ENCODE data around the gene RAD51B.

Gene RAD51B

DNA sequence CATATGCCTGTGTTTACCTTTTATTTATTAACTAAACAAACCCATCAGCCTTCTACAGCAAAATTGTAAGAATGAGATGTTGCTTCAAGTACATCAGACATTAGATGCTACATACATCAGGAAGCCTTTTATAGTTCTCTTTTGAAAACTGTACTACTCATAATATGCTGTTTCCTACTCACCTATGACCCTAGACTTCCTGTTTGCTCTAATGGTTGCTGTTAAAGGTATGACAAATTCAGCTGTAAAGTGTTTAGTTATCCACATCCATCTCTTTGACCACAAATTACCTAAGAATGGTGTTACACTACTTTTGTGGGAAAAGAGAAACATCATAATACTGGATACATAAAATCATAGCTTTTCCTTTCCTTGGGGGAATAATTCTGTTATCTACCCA is 220.0 kb downstream of the RAD51B start:
- H3K27me3 ChIP-seq (replicated peaks; ENCODE audit: control insufficient read depth, insufficient read depth, low read length): no peaks in the 10 kb centered on the region
- TF ChIP-seq, protein P1, sequence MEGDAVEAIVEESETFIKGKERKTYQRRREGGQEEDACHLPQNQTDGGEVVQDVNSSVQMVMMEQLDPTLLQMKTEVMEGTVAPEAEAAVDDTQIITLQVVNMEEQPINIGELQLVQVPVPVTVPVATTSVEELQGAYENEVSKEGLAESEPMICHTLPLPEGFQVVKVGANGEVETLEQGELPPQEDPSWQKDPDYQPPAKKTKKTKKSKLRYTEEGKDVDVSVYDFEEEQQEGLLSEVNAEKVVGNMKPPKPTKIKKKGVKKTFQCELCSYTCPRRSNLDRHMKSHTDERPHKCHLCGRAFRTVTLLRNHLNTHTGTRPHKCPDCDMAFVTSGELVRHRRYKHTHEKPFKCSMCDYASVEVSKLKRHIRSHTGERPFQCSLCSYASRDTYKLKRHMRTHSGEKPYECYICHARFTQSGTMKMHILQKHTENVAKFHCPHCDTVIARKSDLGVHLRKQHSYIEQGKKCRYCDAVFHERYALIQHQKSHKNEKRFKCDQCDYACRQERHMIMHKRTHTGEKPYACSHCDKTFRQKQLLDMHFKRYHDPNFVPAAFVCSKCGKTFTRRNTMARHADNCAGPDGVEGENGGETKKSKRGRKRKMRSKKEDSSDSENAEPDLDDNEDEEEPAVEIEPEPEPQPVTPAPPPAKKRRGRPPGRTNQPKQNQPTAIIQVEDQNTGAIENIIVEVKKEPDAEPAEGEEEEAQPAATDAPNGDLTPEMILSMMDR (IDR thresholded peaks at IDR 0.05; ENCODE audit: insufficient read depth, low read length, poor library complexity, severe bottlenecking): no peak
- H3K4me3 ChIP-seq (replicated peaks; ENCODE audit: low read depth, low read length): no peak overlapping the region
- H3K36me3 ChIP-seq (ENCODE audit: control insufficient read depth, insufficient read depth, low read length): no peaks in the 10 kb centered on the region
- DNase-seq (ENCODE audit: extremely low read depth, insufficient read length): no peak

DNA sequence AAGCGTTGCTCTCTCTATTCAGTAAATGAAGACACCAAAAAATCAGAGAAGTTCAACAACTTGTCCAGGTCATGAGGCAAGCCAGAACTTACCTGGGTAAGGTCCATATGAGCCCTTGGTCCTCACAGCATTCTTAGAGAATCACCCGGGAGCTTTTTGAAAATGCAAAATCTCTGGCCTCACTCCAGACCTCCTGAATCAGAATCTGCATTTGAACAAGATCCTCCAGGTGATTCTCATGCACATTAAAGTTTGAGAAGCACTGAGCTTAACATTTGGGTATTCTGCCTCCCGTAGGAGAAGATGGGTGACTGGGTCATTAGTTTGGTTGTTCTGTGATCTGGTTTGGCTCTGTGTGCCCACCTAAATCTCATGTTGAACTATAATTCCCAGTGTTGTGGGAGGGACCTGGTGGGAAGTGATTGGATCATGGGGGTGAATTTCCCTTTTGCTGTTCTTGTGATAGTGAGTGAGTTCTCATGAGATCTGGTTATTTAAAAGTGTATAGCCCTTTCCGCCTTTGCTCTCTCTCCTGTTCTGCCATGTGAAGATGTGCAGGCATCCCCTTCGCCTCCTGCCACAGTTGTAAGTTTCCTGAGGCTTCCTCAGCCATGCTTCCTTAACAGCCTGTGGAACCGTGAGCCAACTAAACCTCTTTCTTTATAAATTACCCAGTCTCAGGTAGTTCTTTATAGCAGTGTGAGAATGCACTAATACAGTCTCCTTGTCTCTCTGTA is 221.2 kb downstream of the RAD51B start:
- DNase-seq (ENCODE audit: extremely low read depth, insufficient read length): no peak
- no peaks in the 10 kb centered on the region for H3K36me3 ChIP-seq (ENCODE audit: control insufficient read depth, insufficient read depth, low read length)
- H3K4me3 ChIP-seq (replicated peaks; ENCODE audit: low read depth, low read length): no peak overlapping the region
- H3K27me3 ChIP-seq (replicated peaks; ENCODE audit: control insufficient read depth, insufficient read depth, low read length): no peaks in the 10 kb centered on the region
- TF ChIP-seq, protein P1 (IDR thresholded peaks at IDR 0.05; ENCODE audit: insufficient read depth, low read length, poor library complexity, severe bottlenecking): no peak

DNA sequence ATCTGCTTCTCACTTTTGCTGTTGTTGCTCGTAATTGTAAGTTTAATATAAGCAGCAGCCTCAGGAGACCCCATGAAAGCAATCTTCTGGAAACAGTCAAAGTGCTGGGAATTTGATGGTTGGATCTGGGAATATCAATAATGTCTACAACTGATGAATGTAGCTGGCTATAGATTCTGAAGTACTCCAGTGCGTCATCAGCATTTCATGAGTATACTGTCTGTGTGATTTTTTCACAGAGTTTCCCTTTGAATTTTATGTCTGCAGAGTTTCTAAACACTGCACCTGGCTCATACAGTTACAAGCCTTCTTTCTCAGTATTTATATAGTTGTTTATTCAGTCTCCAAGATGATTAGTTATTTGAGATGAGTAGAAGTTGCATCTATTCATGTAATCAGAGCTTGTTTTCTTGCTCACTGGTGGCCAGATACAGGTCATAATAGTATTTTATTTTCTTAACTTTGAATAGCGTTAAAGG is 222.3 kb downstream of the RAD51B start:
- no peaks in the 10 kb centered on the region for H3K36me3 ChIP-seq (ENCODE audit: control insufficient read depth, insufficient read depth, low read length)
- no peak for DNase-seq (ENCODE audit: extremely low read depth, insufficient read length)
- TF ChIP-seq, protein P1 (IDR thresholded peaks at IDR 0.05; ENCODE audit: insufficient read depth, low read length, poor library complexity, severe bottlenecking): no peak
- no peak overlapping the region for H3K4me3 ChIP-seq (replicated peaks; ENCODE audit: low read depth, low read length)
- no peaks in the 10 kb centered on the region for H3K27me3 ChIP-seq (replicated peaks; ENCODE audit: control insufficient read depth, insufficient read depth, low read length)

DNA sequence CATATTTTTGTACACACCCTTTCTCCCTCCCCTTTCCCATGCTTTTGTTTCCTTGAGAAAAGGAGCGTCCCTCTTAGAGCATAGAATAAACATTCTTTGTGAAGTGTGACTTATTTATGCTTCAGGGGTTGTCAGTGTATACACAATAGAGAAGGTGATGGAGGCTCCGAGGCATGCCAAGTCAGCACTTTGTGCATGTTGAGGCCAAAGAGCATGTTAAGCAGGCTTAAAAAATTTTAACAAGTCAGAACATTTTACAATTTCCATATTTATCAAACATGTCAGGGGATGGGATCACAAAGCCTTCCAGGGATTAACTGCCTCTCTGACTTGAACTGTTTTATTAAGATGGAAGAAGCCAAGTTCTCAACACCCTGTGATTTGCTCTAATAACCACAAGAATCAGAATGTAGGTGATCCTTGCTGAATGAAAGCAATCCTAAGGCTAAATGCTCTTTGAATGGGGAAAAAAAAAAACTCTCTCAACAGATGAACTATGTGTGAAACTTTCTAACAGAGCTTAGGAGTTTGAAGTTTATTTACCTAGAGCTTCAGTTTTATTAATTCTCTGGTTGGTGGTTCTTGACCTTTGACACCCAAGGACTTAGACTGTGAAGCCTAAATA is 223.1 kb downstream of the RAD51B start:
- TF ChIP-seq, protein P1 (IDR thresholded peaks at IDR 0.05; ENCODE audit: insufficient read depth, low read length, poor library complexity, severe bottlenecking): no peak
- no peak for DNase-seq (ENCODE audit: extremely low read depth, insufficient read length)
- Histone ChIP-seq H3K4me3 (replicated peaks; ENCODE audit: low read depth, low read length) (no peak overlapping the region), H3K27me3 (replicated peaks; ENCODE audit: control insufficient read depth, insufficient read depth, low read length) (no peaks in the 10 kb centered on the region), H3K36me3 (ENCODE audit: control insufficient read depth, insufficient read depth, low read length) (no peaks in the 10 kb centered on the region)

DNA sequence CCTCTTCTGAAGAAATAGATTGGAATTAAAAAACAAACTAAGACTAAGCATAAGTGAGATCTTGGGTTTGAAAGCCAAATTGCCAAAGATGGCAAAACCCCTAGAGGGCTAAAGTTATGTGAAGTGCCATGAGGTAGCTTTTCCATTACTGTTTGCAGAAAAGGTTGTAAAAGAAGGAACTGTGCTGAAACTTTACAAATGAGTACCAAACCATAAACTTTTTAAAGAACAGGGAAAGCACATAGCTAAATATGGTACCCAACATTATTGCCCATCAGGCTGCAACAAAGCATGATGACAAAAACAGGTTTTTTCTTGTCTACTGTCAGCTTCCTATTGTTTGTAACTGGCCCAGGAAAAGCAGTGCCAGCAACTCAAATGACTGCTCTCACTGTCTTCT is 224.2 kb downstream of the RAD51B start:
- no peaks in the 10 kb centered on the region for H3K36me3 ChIP-seq (ENCODE audit: control insufficient read depth, insufficient read depth, low read length)
- DNase-seq (ENCODE audit: extremely low read depth, insufficient read length): no peak
- no peak overlapping the region for H3K4me3 ChIP-seq (replicated peaks; ENCODE audit: low read depth, low read length)
- no peaks in the 10 kb centered on the region for H3K27me3 ChIP-seq (replicated peaks; ENCODE audit: control insufficient read depth, insufficient read depth, low read length)
- TF ChIP-seq, protein P1 (IDR thresholded peaks at IDR 0.05; ENCODE audit: insufficient read depth, low read length, poor library complexity, severe bottlenecking): no peak
